ENCODE results near the gene GCNA.
"Not testable (repeated sequence)": the region's sequence is repeated elsewhere in the genome, so short reads cannot be mapped to it uniquely, and the experiment has no call there.

The GCNA gene

GRCh38 chrX:71556036-71556435 lies 22.2 kb upstream of the GCNA start:
- H3K4me3 ChIP-seq (ENCODE audit: low read length) = no peak overlapping the region
- DNase-seq (ENCODE audit: low read depth, low spot score) = no peak

- DNase-seq (ENCODE audit: low read depth, low spot score) = no peak
- H3K4me3 ChIP-seq (ENCODE audit: low read length) = no peak overlapping the region
Measured at GRCh38 chrX:71558920-71559319, 19.3 kb upstream of the GCNA start.

GRCh38 chrX:71559773-71560172 lies 18.5 kb upstream of the GCNA start:
- not testable (repeated sequence) for DNase-seq (ENCODE audit: low read depth, low spot score)

GRCh38 chrX:71563921-71564320 lies 14.3 kb upstream of the GCNA start:
- H3K4me3 ChIP-seq (ENCODE audit: low read length) = no peak overlapping the region
- DNase-seq (ENCODE audit: low read depth, low spot score) = peak; percentile 5

More at GRCh38 chrX:71559773-71560172, 18.5 kb upstream of the GCNA start:
- H3K4me3 ChIP-seq (ENCODE audit: low read length) = not testable (repeated sequence)

GRCh38 chrX:71565474-71566041 lies 12.7 kb upstream of the GCNA start:
- H3K4me3 ChIP-seq (ENCODE audit: low read length) = no peak overlapping the region
- no peak for DNase-seq (ENCODE audit: low read depth, low spot score)

DNA sequence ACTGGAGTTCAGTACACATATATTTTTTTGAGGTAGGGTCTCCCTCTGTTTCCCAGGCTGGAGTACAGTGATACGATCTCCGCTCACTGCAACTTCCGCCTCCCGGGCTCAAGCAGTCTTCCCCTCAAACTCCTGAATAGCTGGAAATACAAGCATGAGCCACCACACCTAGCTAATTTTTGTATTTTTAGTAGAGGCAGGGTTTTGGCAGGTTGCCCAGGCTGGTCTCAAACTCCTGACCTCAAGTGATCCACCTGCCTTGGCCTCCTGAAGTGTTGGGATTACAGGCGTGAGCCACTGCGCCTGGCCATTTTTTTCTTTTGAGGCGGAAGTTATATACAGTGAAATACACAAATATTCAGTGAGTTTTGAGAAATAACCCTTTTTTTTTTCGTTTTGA lies 6.8 kb upstream of the GCNA start:
- not testable (repeated sequence) for H3K4me3 ChIP-seq (ENCODE audit: low read length); DNase-seq (ENCODE audit: low read depth, low spot score)

DNA sequence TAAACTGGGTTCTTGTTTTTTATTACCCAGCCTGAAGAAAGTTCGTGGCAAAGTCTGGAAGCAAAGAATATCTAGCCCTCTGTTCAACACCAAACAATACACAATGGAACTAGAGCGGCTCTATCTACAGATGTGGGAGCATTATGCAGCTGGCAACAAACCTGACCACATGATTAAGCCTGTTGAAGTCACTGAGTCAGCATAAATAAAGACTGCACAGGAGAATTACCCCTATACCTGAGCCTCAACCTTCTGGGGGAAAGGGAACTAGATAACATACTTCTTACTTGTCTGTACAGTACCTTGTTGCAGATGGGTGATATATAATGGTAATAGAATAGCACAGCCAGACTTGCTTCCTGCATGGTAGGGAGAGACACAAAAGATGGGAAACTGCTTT lies 4.6 kb upstream of the GCNA start:
- no peak for DNase-seq (ENCODE audit: low read depth, low spot score)
- no peak overlapping the region for H3K4me3 ChIP-seq (ENCODE audit: low read length)

- DNase-seq (ENCODE audit: low read depth, low spot score) = no peak
- no peak overlapping the region for H3K4me3 ChIP-seq (ENCODE audit: low read length)
Measured at GRCh38 chrX:71577682-71578081, 555 bp upstream of the GCNA start.

GRCh38 chrX:71579136-71579989 lies 1.1 kb downstream of the GCNA start:
- H3K4me3 ChIP-seq (ENCODE audit: low read length) = no peak overlapping the region
- DNase-seq (ENCODE audit: low read depth, low spot score) = no peak

DNA sequence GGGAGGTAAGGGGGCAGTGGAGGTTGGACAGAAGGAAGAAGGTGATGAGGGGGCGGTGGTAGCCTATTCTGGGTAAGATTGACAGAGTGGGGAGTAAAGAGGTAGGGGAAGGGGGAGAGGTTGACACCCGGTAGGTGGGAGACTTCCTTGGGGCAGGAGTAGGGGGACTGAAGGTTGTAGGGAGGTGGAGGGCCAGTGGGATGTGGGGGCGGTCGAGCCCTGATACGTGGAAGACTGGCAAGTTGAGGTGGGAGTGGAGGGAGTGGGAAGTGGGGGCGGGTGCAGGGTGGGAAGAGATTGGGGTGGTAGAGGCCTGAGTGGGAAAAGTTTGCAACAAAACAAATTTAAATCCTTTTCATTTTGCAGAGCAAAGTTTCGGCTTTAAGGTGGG lies 1.7 kb downstream of the GCNA start:
- no peak for DNase-seq (ENCODE audit: low read depth, low spot score)
- H3K4me3 ChIP-seq (ENCODE audit: low read length) = no peak overlapping the region

DNA sequence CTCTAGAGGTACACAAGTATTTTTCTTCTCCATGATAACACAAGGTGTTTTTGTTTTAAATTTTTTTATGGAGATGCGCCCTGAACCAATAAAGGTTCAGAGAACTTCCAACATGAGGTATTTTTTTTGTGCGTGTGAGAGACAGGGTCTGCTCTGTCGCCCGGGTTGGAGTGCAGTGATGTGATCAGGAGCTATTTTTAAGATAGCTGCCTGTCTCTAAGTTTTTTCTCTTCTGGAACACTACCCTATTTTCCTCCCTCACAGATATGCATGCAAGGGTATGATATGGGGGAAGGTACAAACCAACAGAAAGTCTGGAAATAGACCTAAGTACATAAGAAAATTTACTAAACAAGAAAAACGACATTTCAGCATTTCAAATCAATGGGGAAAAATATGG lies 3.0 kb downstream of the GCNA start:
- no peak overlapping the region for H3K4me3 ChIP-seq (ENCODE audit: low read length)
- DNase-seq (ENCODE audit: low read depth, low spot score) = no peak

DNA sequence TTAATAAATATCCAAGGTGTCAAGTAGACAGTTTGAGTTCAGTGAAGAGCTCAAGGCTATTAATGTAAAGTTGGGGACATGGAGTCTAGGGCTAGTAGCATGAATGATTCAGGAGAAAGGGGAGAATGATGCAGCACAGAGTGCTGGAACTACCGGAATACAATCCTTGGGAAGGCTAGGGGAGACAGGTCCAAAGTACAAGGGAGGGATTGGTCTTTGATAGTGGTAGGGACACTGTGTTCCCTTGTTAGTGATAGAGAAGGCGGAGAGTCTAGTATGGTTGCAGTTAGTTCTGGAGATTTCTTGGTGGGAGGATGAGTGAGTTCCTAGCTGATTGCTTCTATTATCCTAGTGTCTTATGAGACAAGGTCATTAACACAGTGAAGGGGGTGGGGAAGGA lies 8.7 kb downstream of the GCNA start:
- H3K4me3 ChIP-seq (ENCODE audit: low read length) = no peak overlapping the region
- no peak for DNase-seq (ENCODE audit: low read depth, low spot score)

- not testable (repeated sequence) for H3K4me3 ChIP-seq (ENCODE audit: low read length); DNase-seq (ENCODE audit: low read depth, low spot score)
Measured at GRCh38 chrX:71593210-71593609, 15.0 kb downstream of the GCNA start.

GRCh38 chrX:71599965-71600364 lies 21.7 kb downstream of the GCNA start:
- H3K4me3 ChIP-seq (ENCODE audit: low read length) = no peak overlapping the region
- DNase-seq (ENCODE audit: low read depth, low spot score) = no peak

DNA sequence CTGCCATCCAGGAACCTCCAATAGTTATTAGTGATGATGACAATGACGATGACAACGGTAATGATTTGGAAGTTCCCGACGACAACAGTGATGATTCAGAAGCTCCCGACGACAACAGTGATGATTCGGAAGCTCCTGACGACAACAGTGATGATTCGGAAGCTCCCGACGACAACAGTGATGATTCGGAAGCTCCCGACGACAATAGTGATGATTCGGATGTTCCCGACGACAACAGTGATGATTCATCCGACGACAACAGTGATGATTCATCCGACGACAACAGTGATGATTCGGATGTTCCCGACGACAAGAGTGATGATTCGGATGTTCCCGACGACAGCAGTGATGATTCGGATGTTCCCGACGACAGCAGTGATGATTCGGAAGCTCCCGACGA lies 25.4 kb downstream of the GCNA start:
- H3K4me3 ChIP-seq (ENCODE audit: low read length) = no peak overlapping the region
- DNase-seq (ENCODE audit: low read depth, low spot score) = no peak

GRCh38 chrX:71604141-71604540 lies 25.9 kb downstream of the GCNA start:
- no peak for DNase-seq (ENCODE audit: low read depth, low spot score)
- no peak overlapping the region for H3K4me3 ChIP-seq (ENCODE audit: low read length)

DNA sequence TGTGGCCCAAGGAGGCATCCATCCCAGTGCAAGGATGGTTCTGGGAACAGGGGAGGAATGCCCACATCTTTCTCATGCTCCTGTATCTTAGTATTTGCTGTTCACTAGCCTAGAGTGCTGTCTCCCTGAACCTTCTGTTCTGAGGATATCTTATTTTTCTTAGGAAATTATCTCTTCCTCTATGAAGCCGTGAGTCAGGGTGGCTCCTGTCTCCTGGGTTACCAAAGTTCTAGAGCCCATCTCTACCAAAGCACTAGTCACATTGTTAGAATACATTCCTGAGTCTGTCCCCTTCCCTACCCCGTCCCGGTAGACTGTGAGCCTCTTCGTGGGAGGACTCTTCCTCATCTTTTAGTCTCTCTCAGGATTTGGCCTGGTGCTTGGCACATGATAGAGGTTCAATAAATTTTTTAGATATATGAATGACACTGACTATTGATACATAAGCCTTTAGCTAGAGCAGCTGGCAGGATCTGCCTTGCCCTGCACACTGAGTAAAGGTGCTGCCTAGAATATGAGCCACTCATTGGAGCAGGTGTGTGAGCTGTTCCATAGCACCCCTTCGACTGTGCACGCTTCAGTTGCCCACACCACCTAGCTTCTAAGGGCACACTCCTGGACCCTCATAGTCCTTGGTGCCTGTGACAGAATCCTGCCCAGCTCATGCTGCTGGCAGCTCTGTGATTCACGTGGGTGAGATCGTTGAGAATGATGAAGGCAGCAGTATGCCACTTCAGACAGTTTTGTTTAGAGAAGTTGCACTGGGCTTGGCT lies 26.7 kb downstream of the GCNA start:
- H3K4me3 ChIP-seq (ENCODE audit: low read length) = no peak overlapping the region
- DNase-seq (ENCODE audit: low read depth, low spot score) = no peak

GRCh38 chrX:71606536-71607216 lies 28.4 kb downstream of the GCNA start:
- peak overlapping the region; percentile 0 for H3K4me3 ChIP-seq (ENCODE audit: low read length)
- peak; percentile 78 for DNase-seq (ENCODE audit: low read depth, low spot score)

DNA sequence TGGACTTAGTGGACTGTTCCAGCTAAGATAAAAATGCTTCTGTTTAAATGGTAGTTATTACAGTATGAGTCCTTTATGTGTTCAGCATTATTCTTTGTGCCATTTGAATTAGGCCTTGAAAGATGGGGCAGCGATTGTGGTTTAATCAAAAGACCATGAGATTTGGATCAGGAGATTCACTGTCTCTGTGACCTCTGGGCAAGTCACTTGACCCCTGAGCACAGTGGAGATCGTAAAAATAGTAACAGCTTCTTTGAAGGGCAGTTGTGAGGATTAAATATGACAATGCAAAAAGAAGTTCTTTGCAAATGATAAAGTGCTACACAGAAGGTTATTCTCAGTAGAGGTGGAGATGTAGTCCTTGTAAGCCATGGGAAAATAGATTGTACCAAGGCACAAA lies 29.3 kb downstream of the GCNA start:
- DNase-seq (ENCODE audit: low read depth, low spot score) = no peak
- no peak overlapping the region for H3K4me3 ChIP-seq (ENCODE audit: low read length)

All from Jurkat, Clone E6-1 (cell line).